Measurements from ENCODE around the gene GLB1L2. TPM values are rescaled to one million over a fixed set of nuclear protein-coding genes. Genes with fewer than 3 reads are reported as not detected.
"Not testable (repeated sequence)": the region's sequence is repeated elsewhere in the genome, so short reads cannot be mapped to it uniquely, and the experiment has no call there.

The GLB1L2 gene
- total RNA-seq, 2 experiments from 2014 or later, result 2.1 to 2.5 TPM

GRCh38 chr11:134344497-134345236 is 12.9 kb downstream of the GLB1L2 start:
- H3K4me3 Mint-ChIP-seq; H3K9me3 Mint-ChIP-seq; POLR2A ChIA-PET; CTCF ChIA-PET; H3K27ac Mint-ChIP-seq; DNase-seq; H3K36me3 Mint-ChIP-seq (ENCODE audit: low read depth); H3K27me3 Mint-ChIP-seq: not testable (repeated sequence)
- peaks cover 12% of the 10 kb centered on the region for H3K4me1 Mint-ChIP-seq

GRCh38 chr11:134345237-134345550 is 13.4 kb downstream of the GLB1L2 start:
- no peak overlapping the region for H3K27ac Mint-ChIP-seq
- peaks cover 17% of the 10 kb centered on the region for H3K4me1 Mint-ChIP-seq
- H3K9me3 Mint-ChIP-seq, result no peaks in the 10 kb centered on the region
- no peaks in the 10 kb centered on the region for H3K27me3 Mint-ChIP-seq
- H3K4me3 Mint-ChIP-seq, result no peak overlapping the region
- H3K36me3 Mint-ChIP-seq (ENCODE audit: low read depth), result no peaks in the 10 kb centered on the region
- ChIA-PET CTCF (no interaction called here), POLR2A (no interaction called here)
- DNase-seq, result no peak

DNA sequence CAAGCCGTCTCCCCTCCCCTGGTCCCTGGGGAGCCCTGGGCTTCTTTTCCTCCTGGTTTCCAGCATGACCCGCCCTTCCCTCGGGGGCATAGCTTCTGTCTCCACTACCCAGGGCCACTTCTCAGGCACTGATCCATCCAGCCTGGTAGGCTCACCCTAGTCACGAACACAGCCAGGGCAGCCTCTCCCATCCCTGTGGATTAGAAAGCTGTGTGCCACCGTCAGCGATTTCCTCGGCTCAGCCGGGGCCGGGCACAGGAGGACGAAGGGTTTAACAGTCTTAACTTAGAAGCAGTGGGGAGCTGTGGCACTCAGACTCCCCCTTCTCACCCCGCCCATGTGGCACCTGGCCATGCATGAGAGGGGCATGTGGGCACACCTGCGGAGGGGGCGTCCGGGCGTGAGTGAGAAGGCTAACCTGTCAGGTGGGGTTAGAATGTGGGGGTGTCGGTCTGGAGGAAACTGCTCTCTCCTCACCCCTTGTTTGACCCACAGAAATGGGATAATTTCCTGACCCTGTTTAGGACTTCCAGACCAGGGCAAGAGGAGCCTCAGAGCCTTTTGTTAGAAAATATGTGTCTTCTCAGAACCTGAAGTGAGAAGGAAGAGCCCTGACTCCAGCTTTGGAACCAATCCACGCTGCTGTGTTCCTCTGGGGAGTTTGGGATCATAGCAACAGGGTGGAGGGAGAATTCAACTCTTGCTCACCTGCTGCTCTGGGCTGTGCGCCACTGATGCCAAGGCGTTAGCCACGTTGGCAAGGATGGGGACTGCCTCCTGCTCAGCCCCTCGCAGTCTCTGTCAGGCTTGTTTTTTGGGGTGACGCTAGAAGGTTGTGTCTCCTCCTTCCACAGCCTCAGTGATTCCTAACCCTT is 14.6 kb downstream of the GLB1L2 start:
- H3K27me3 Mint-ChIP-seq, result no peaks in the 10 kb centered on the region
- H3K27ac Mint-ChIP-seq, result no peak overlapping the region
- H3K9me3 Mint-ChIP-seq, result no peaks in the 10 kb centered on the region
- H3K4me1 Mint-ChIP-seq, result peaks cover 26% of the 10 kb centered on the region
- ChIA-PET POLR2A (no interaction called here), CTCF (interaction anchor here (0.9 kb wide), 1 partner anchor 83 kb away, joined by 3 read pairs; no protein-coding TSS in a partner anchor)
- peak; percentile 14 for DNase-seq
- H3K36me3 Mint-ChIP-seq (ENCODE audit: low read depth), result peaks cover 2% of the 10 kb centered on the region
- no peak overlapping the region for H3K4me3 Mint-ChIP-seq

- Mint-ChIP-seq H3K36me3 (ENCODE audit: low read depth) (peaks cover 2% of the 10 kb centered on the region), H3K9me3 (no peaks in the 10 kb centered on the region), H3K4me1 (peaks cover 26% of the 10 kb centered on the region), H3K27me3 (no peaks in the 10 kb centered on the region), H3K27ac (no peak overlapping the region), H3K4me3 (no peak overlapping the region)
- ChIA-PET POLR2A (no interaction called here), CTCF (interaction anchor here (0.9 kb wide), 1 partner anchor 83 kb away, joined by 3 read pairs; no protein-coding TSS in a partner anchor)
- no peak for DNase-seq
Observed at GRCh38 chr11:134346976-134347350, 15.2 kb downstream of the GLB1L2 start.

DNA sequence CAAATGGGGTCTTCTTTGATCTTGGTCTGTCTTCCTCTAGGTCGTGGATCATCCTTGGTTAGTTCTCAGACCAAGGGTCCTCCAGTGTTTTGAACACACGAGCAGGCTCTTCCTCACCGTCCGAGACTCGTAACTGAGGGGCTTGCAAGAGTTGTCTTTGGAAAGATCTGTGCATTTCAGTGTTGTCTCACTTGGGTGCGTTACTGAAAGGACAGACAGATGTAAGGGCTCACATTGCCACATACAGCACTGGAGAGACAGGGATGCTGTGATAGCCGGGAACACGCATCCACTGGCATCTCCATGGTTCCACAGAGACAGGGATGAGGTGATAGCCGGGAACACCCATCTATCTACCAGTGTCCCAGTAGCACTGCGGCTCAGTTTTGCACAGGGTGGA is 15.7 kb downstream of the GLB1L2 start:
- Mint-ChIP-seq H3K36me3 (ENCODE audit: low read depth) (peaks cover 2% of the 10 kb centered on the region), H3K4me3 (no peak overlapping the region), H3K4me1 (peaks cover 26% of the 10 kb centered on the region), H3K27ac (no peak overlapping the region), H3K9me3 (no peaks in the 10 kb centered on the region), H3K27me3 (no peaks in the 10 kb centered on the region)
- POLR2A ChIA-PET, result no interaction called here
- CTCF ChIA-PET, result no interaction called here
- peak; percentile 12 for DNase-seq

GRCh38 chr11:134349109-134349801 is 17.5 kb downstream of the GLB1L2 start:
- H3K4me3 Mint-ChIP-seq, result no peak overlapping the region
- DNase-seq, result peak; percentile 27
- H3K36me3 Mint-ChIP-seq (ENCODE audit: low read depth), result peaks cover 2% of the 10 kb centered on the region
- peak overlapping the region; percentile 77 for H3K27ac Mint-ChIP-seq
- POLR2A ChIA-PET, result interaction anchor here (0.8 to 1.3 kb wide), 2 partner anchors 17 to 74 kb away, joined by 4 read pairs; partner anchors contain the start of genes GLB1L2 and GLB1L3
- H3K9me3 Mint-ChIP-seq, result no peaks in the 10 kb centered on the region
- CTCF ChIA-PET, result interaction anchor here (0.6 to 2.3 kb wide), 4 partner anchors 10 to 138 kb away, joined by 3 to 10 read pairs (median 6); partner anchors contain the start of gene GLB1L3
- no peaks in the 10 kb centered on the region for H3K27me3 Mint-ChIP-seq
- peaks cover 26% of the 10 kb centered on the region for H3K4me1 Mint-ChIP-seq

DNA sequence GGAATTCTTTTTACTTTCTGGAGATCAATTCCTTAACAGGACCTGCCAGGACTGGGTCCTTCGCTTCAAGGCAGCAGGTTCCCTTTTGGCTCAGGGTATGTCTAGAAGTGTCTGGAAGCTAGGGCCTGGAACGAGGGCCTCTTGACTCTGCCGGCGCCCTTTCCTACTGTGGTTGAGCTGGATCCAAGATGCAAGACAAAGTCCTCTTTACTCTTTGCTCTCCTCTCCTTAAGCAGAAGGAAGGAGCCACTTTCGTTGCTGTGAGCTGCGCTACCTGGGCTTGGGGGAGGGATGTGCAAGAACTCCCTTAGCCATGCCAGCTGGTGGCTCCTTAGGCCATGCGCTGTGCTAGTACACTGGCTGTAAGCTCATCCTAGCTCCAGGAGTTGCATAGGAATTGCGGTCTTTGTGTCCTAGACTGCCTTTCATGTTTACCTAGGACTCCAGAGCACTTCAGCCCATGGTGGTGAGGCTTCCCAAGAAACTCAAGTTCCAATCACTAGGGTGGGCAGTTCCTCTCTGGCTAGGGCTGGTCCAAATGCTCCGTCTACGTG is 18.1 kb downstream of the GLB1L2 start:
- peaks cover 26% of the 10 kb centered on the region for H3K4me1 Mint-ChIP-seq
- peaks cover 3% of the 10 kb centered on the region for H3K27me3 Mint-ChIP-seq
- no peak overlapping the region for H3K4me3 Mint-ChIP-seq
- ChIA-PET POLR2A (interaction anchor here (0.8 kb wide), 1 partner anchor 18 kb away, joined by 4 read pairs; the partner anchor contains the start of gene GLB1L2), CTCF (interaction anchor here (0.8 to 2.3 kb wide), 3 partner anchors 10 to 74 kb away, joined by 3 to 10 read pairs (median 8); partner anchors contain the start of gene GLB1L3)
- no peaks in the 10 kb centered on the region for H3K9me3 Mint-ChIP-seq
- peaks cover 2% of the 10 kb centered on the region for H3K36me3 Mint-ChIP-seq (ENCODE audit: low read depth)
- no peak for DNase-seq
- H3K27ac Mint-ChIP-seq, result peak overlapping the region; percentile 77

GRCh38 chr11:134350381-134350780 is 18.6 kb downstream of the GLB1L2 start:
- H3K27me3 Mint-ChIP-seq, result peaks cover 3% of the 10 kb centered on the region
- H3K9me3 Mint-ChIP-seq, result no peaks in the 10 kb centered on the region
- H3K27ac Mint-ChIP-seq, result peak overlapping the region; percentile 8
- peaks cover 29% of the 10 kb centered on the region for H3K4me1 Mint-ChIP-seq
- DNase-seq, result no peak
- ChIA-PET CTCF (interaction anchor here (0.7 to 2.3 kb wide), 3 partner anchors 9 to 726 kb away, joined by 3 to 10 read pairs (median 8); partner anchors contain the start of gene GLB1L3), POLR2A (no interaction called here)
- H3K36me3 Mint-ChIP-seq (ENCODE audit: low read depth), result peaks cover 2% of the 10 kb centered on the region
- H3K4me3 Mint-ChIP-seq, result no peak overlapping the region

DNA sequence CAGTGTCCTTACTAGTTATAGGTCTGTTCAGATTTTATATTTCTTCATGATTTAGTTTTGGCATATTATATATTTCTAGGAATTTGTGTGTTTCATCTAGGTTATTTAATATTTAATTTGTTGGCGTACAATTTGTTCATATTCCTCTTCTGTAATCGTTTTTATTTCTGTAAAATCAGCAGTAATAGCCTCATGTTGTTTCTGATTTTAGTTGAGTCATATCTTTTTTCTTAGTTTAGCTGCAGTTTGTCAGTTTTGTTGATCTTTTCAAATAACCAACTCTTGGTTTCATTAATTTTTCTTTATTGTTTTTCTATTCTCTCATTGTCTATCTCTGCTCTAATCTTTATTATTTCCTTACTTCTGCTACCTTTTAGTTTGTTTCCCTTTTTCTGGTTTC is 20.3 kb downstream of the GLB1L2 start:
- peaks cover 2% of the 10 kb centered on the region for H3K36me3 Mint-ChIP-seq (ENCODE audit: low read depth)

GRCh38 chr11:134355136-134355535 is 23.3 kb downstream of the GLB1L2 start:
- DNase-seq, result no peak
- Mint-ChIP-seq H3K4me3 (no peak overlapping the region), H3K36me3 (ENCODE audit: low read depth) (peaks cover 2% of the 10 kb centered on the region), H3K9me3 (no peaks in the 10 kb centered on the region), H3K27me3 (peaks cover 3% of the 10 kb centered on the region), H3K4me1 (peaks cover 22% of the 10 kb centered on the region), H3K27ac (no peak overlapping the region)
- ChIA-PET CTCF (interaction anchor here (0.9 to 1.1 kb wide), 3 partner anchors 81 to 94 kb away, joined by 3 to 4 read pairs (median 3); no protein-coding TSS in a partner anchor), POLR2A (interaction anchor here (1.4 kb wide), 1 partner anchor 79 kb away, joined by 3 read pairs; the partner anchor contains the start of gene GLB1L3)

More for the DNA sequence above, 20.3 kb downstream of the GLB1L2 start:
- H3K4me1 Mint-ChIP-seq, result peaks cover 31% of the 10 kb centered on the region
- ChIA-PET CTCF (interaction anchor here (0.7 kb wide), 1 partner anchor 323 kb away, joined by 3 read pairs; no protein-coding TSS in a partner anchor), POLR2A (no interaction called here)
- H3K27me3 Mint-ChIP-seq, result peaks cover 3% of the 10 kb centered on the region
- H3K4me3 Mint-ChIP-seq, result no peak overlapping the region
- no peak for DNase-seq
- no peak overlapping the region for H3K27ac Mint-ChIP-seq
- no peaks in the 10 kb centered on the region for H3K9me3 Mint-ChIP-seq

GRCh38 chr11:134355656-134356055 is 23.9 kb downstream of the GLB1L2 start:
- no peak for DNase-seq
- Mint-ChIP-seq H3K36me3 (ENCODE audit: low read depth) (no peaks in the 10 kb centered on the region), H3K4me1 (peaks cover 20% of the 10 kb centered on the region), H3K27me3 (peaks cover 3% of the 10 kb centered on the region), H3K4me3 (no peak overlapping the region), H3K9me3 (no peaks in the 10 kb centered on the region), H3K27ac (no peak overlapping the region)
- ChIA-PET CTCF (interaction anchor here (0.9 kb wide), 1 partner anchor 86 kb away, joined by 3 read pairs; no protein-coding TSS in a partner anchor), POLR2A (interaction anchor here (1.4 kb wide), 1 partner anchor 79 kb away, joined by 3 read pairs; the partner anchor contains the start of gene GLB1L3)

Measured in activated CD4-positive, alpha-beta memory T cell treated with anti-CD3 and anti-CD28 coated beads, Interleukin-2, amount 10 ng/mL, durations not matched to agents 7 days and 5 days (primary cell).